ENCODE measurements around the gene ALDH1A3. TPM values are rescaled to one million over a fixed set of nuclear protein-coding genes. Genes with fewer than 3 reads are reported as not detected.

The ALDH1A3 gene
- total RNA-seq, 6 experiments from 2014 or later: 1.00 to 2.5 (median 1.9) TPM

GRCh38 chr15:100926258-100926657 is 46.6 kb downstream of the ALDH1A3 start:
- H3K27me3 Mint-ChIP-seq (ENCODE audit: insufficient read depth): peaks cover 3% of the 10 kb centered on the region
- no peak overlapping the region for H3K4me3 Mint-ChIP-seq
- TF ChIP-seq CTCF (IDR thresholded peaks at IDR 0.05): 0 out of 2 replicates have a peak, but pooled peaks have one; percentile 16
- H3K9me3 Mint-ChIP-seq: no peaks in the 10 kb centered on the region
- DNase-seq: no peak
- peaks cover 15% of the 10 kb centered on the region for H3K36me3 Mint-ChIP-seq (ENCODE audit: low read depth)
- H3K27ac Mint-ChIP-seq: no peak overlapping the region
- H3K4me1 Mint-ChIP-seq (ENCODE audit: low read depth): no peaks in the 10 kb centered on the region

- no peak for DNase-seq
- no peak for TF ChIP-seq CTCF (IDR thresholded peaks at IDR 0.05)
- Mint-ChIP-seq H3K36me3 (ENCODE audit: low read depth) (peaks cover 15% of the 10 kb centered on the region), H3K4me1 (ENCODE audit: low read depth) (peaks cover 4% of the 10 kb centered on the region), H3K27ac (no peak overlapping the region), H3K4me3 (no peak overlapping the region), H3K27me3 (ENCODE audit: insufficient read depth) (peaks cover 3% of the 10 kb centered on the region; the same call in 1 of the 2 replicates), H3K9me3 (no peaks in the 10 kb centered on the region)
Measured at GRCh38 chr15:100926971-100927756, 47.5 kb downstream of the ALDH1A3 start.

- H3K4me1 Mint-ChIP-seq (ENCODE audit: low read depth): peaks cover 19% of the 10 kb centered on the region
- no peak for DNase-seq
- no peak overlapping the region for H3K27ac Mint-ChIP-seq
- peaks cover 15% of the 10 kb centered on the region for H3K36me3 Mint-ChIP-seq (ENCODE audit: low read depth)
- no peak overlapping the region for H3K4me3 Mint-ChIP-seq
- no peaks in the 10 kb centered on the region for H3K27me3 Mint-ChIP-seq (ENCODE audit: insufficient read depth)
- H3K9me3 Mint-ChIP-seq: no peaks in the 10 kb centered on the region
- TF ChIP-seq CTCF (IDR thresholded peaks at IDR 0.05): no peak
Measured at GRCh38 chr15:100928632-100929280, 49.1 kb downstream of the ALDH1A3 start.

GRCh38 chr15:100929641-100930042 is 50.0 kb downstream of the ALDH1A3 start:
- TF ChIP-seq CTCF (IDR thresholded peaks at IDR 0.05): no peak
- no peak overlapping the region for H3K4me3 Mint-ChIP-seq
- H3K27me3 Mint-ChIP-seq (ENCODE audit: insufficient read depth): no peaks in the 10 kb centered on the region
- H3K27ac Mint-ChIP-seq: no peak overlapping the region
- H3K4me1 Mint-ChIP-seq (ENCODE audit: low read depth): peaks cover 28% of the 10 kb centered on the region
- peaks cover 15% of the 10 kb centered on the region for H3K36me3 Mint-ChIP-seq (ENCODE audit: low read depth)
- no peak for DNase-seq
- no peaks in the 10 kb centered on the region for H3K9me3 Mint-ChIP-seq

- no peak for DNase-seq
- TF ChIP-seq CTCF (IDR thresholded peaks at IDR 0.05): no peak
- no peaks in the 10 kb centered on the region for H3K9me3 Mint-ChIP-seq
- H3K4me3 Mint-ChIP-seq: no peak overlapping the region
- H3K27me3 Mint-ChIP-seq (ENCODE audit: insufficient read depth): no peaks in the 10 kb centered on the region
- no peak overlapping the region for H3K27ac Mint-ChIP-seq
- peaks cover 34% of the 10 kb centered on the region for H3K4me1 Mint-ChIP-seq (ENCODE audit: low read depth)
- peaks cover 19% of the 10 kb centered on the region for H3K36me3 Mint-ChIP-seq (ENCODE audit: low read depth)
Measured at GRCh38 chr15:100930306-100930848, 50.7 kb downstream of the ALDH1A3 start.

Data from HFFc6 (cell line).